Pancreas (tissue), 10 donors: ENCODE measurements around the gene SMAD6. TPM values are rescaled to one million over a fixed set of nuclear protein-coding genes. Genes with fewer than 3 reads are reported as not detected.

ENCODE experiments used
- ATAC-seq, 4 donors: fragments of 200-7000 bp; cut with Tn5 transposase; one replicate each; pipeline versions ENCODE4 v1.8.0 to v1.9.1; 2020; ENCODE audit warnings: mild to moderate bottlenecking in 4 of 4, moderate library complexity in 4 of 4
- DNase-seq, 6 donors: peaks; one replicate each; pipeline ENCODE4 v3.0.0-alpha.2; 2020
- FAIRE-seq: peaks from 2 replicates; lab custom pipeline; 2012; peaks lifted over from hg19 to GRCh38; lab: Jason Lieb, UNC
- H3K27ac ChIP-seq, 4 donors: fragments of 200-600 bp; sonication (generic); 1 replicate in 3 of 4; 2 replicates in 1 of 4; pipeline versions ENCODE4 v1.5.0 to v1.8.0; 2020
- H3K27me3 ChIP-seq, 4 donors: fragments of 200-600 bp; one replicate each; pipeline ENCODE4 v1.8.0; 2021
- H3K36me3 ChIP-seq, 3 donors: fragments of 200-600 bp; sonication (generic) in 1 of 3; one replicate each; pipeline versions ENCODE4 v1.5.0 to v1.8.0; 2020 to 2021
- H3K4me1 ChIP-seq, 3 donors: fragments of 200-600 bp; one replicate each; pipeline ENCODE4 v1.8.0; 2021
- H3K4me3 ChIP-seq, 4 donors: fragments of 200-600 bp; sonication (generic) in 2 of 4; one replicate each; pipeline versions ENCODE4 v1.5.0 to v1.8.0; 2020 to 2021
- H3K9me3 ChIP-seq, 4 donors: fragments of 200-600 bp; one replicate each; pipeline ENCODE4 v1.8.0; 2021
- CTCF ChIP-seq, 4 donors: fragments of 200-600 bp; sonication (generic) in 3 of 4; IDR thresholded peaks; one replicate each; pipeline versions ENCODE4 v1.5.0 to v1.8.0; 2021; ENCODE audit warnings: antibody characterized with exemption in 4 of 4
- WGBS, 2 donors: extraction: QIAGEN DNeasy Blood & Tissue Kit; methylation state at CpG; one replicate each; pipeline ENCODE4 v1.1.7; 2013; 5-methylcytosine and 5-hydroxymethylcytosine counted together
- intact Hi-C, 3 donors: fragments of 100-400 bp; cut with DNase I; formaldehyde crosslinking; loops; one replicate each; pipeline versions ENCODE4 v1.11.1 to v1.14.2; 2022
- polyA plus RNA-seq, 2 donors: library from polyadenylated mRNA; stranded (reverse); fragments of 200-250 nt; gene quantifications; one replicate each; pipeline ENCODE4 v1.2.3, GENCODE V29; 2013
- total RNA-seq, 6 donors: library from RNA; stranded (reverse); fragmentation: NEBNext Ultra II Directional in 4 of 6; extraction: Animal tissue kit (Norgen Biotek cat#: 25700) in 4 of 6; gene quantifications; one replicate each; pipeline versions ENCODE4 v1.2.1 to v1.2.4, GENCODE V29; 2021 to 2023
- donor health status: healthy with polysubstance abuse.
- donor health status: DM: no; HTN: no; CAD: no; lungs with moderate emphysema.
- donor health status: DM: no; HTN: no; CAD: no.
- donor health status: control.
- donor health status: control.
- donor health status: Bipolar disorder and iron deficiency.
- donor health status: DM: yes; HTN: yes; CAD: no.
- donor health status: DM: no; HTN: no; CAD: no.
- donor health status: DM: no; HTN: no; CAD: no.
- donor health status: DM: yes; HTN: yes; CAD: no.

Gene SMAD6
- total and polyA plus RNA-seq, 8 donors: 2.6 to 13.1 (median 3.2) TPM

- no peak overlapping the region for H3K4me3 ChIP-seq
- H3K27me3 ChIP-seq: no peaks in the 10 kb centered on the region
- no peak for FAIRE-seq
- no peak for ATAC-seq
- H3K4me1 ChIP-seq: peaks cover 0 to 4% (median 0%) of the 10 kb centered on the region in 3 donors
- H3K9me3 ChIP-seq: no peaks in the 10 kb centered on the region
- 89 to 94% methylated on average over 21 of the region's 21 CpGs for WGBS, 2 donors
- no peak for DNase-seq
- intact Hi-C loops: no loop called here
- H3K36me3 ChIP-seq: no peaks in the 10 kb centered on the region
- TF ChIP-seq CTCF (IDR thresholded peaks at IDR 0.05): no peak
- H3K27ac ChIP-seq: no peak overlapping the region
These were observed 106.3 kb downstream of the SMAD6 start for GRCh38 chr15:66808181-66808824.

- DNase-seq: no peak
- Histone ChIP-seq H3K27me3 (no peaks in the 10 kb centered on the region), H3K4me1 (no peaks in the 10 kb centered on the region), H3K4me3 (no peak overlapping the region), H3K9me3 (no peaks in the 10 kb centered on the region), H3K36me3 (no peaks in the 10 kb centered on the region), H3K27ac (no peak overlapping the region)
- TF ChIP-seq CTCF (IDR thresholded peaks at IDR 0.05): no peak
- ATAC-seq: no peak
- intact Hi-C loops: no loop called here
- WGBS, 2 donors: 86 to 92% methylated on average over 4 of the region's 4 CpGs
- no peak for FAIRE-seq
These were observed 107.6 kb downstream of the SMAD6 start for GRCh38 chr15:66809664-66810063.

GRCh38 chr15:66815318-66815717 lies 113.3 kb downstream of the SMAD6 start:
- H3K36me3 ChIP-seq: no peaks in the 10 kb centered on the region
- no peaks in the 10 kb centered on the region for H3K9me3 ChIP-seq
- no peaks in the 10 kb centered on the region for H3K4me1 ChIP-seq
- 55 to 65% methylated on average over 3 of the region's 3 CpGs for WGBS, 2 donors
- DNase-seq (no peak), ATAC-seq (peak in 1 of 4 donors; percentile 38), FAIRE-seq (no peak)
- no peak overlapping the region for H3K4me3 ChIP-seq
- no peak for TF ChIP-seq CTCF (IDR thresholded peaks at IDR 0.05)
- H3K27me3 ChIP-seq: no peaks in the 10 kb centered on the region
- no peak overlapping the region for H3K27ac ChIP-seq
- intact Hi-C loops: no loop called here

- H3K4me3 ChIP-seq: no peak overlapping the region
- no peaks in the 10 kb centered on the region for H3K4me1 ChIP-seq
- DNase-seq: no peak
- FAIRE-seq: no peak
- no peaks in the 10 kb centered on the region for H3K27me3 ChIP-seq
- H3K9me3 ChIP-seq: no peaks in the 10 kb centered on the region
- ATAC-seq: no peak
- intact Hi-C loops: no loop called here
- WGBS, 2 donors: 92 to 95% methylated on average over 3 of the region's 3 CpGs
- no peak for TF ChIP-seq CTCF (IDR thresholded peaks at IDR 0.05)
- no peaks in the 10 kb centered on the region for H3K36me3 ChIP-seq
- no peak overlapping the region for H3K27ac ChIP-seq
These were observed 114.2 kb downstream of the SMAD6 start for GRCh38 chr15:66816201-66816600.

GRCh38 chr15:66819084-66819483 lies 117.0 kb downstream of the SMAD6 start:
- 50 to 58% methylated on average over 2 of the region's 2 CpGs for WGBS, 2 donors
- no peaks in the 10 kb centered on the region for H3K27me3 ChIP-seq
- DNase-seq (no peak), ATAC-seq (no peak), FAIRE-seq (no peak)
- no peak overlapping the region for H3K27ac ChIP-seq
- no peak overlapping the region for H3K4me3 ChIP-seq
- no peaks in the 10 kb centered on the region for H3K4me1 ChIP-seq
- intact Hi-C loops: no loop called here
- no peak for TF ChIP-seq CTCF (IDR thresholded peaks at IDR 0.05)
- H3K9me3 ChIP-seq: no peaks in the 10 kb centered on the region
- H3K36me3 ChIP-seq: no peaks in the 10 kb centered on the region
